Erythroblast (primary cell): ENCODE measurements around the gene KAT5.

ENCODE experiments used
- GATA1 ChIP-seq: IDR thresholded peaks from 2 replicates; pipeline ENCODE4 v1.6.1; 2011; ENCODE audit warnings: low read depth, mild to moderate bottlenecking, control low read depth, low read length, moderate library complexity
- POLR2A ChIP-seq: IDR thresholded peaks from 2 replicates; pipeline ENCODE4 v1.6.1; 2011; ENCODE audit warnings: mild to moderate bottlenecking, low read length

GRCh38 chr11:65710421-65710820 is 1.6 kb upstream of the KAT5 start:
- TF ChIP-seq POLR2A: no peak
- no peak for TF ChIP-seq GATA1
